WTC11 (cell line): ENCODE measurements around the gene ICAM1.

Experiments
- ATF1 ChIP-seq: sonication (generic); formaldehyde crosslinking; IDR thresholded peaks from 2 replicates; pipeline ENCODE4 v1.8.1; 2023; ENCODE audit warnings: mild to moderate bottlenecking, moderate library complexity, missing genetic modification reagents
- CREM ChIP-seq: sonication (generic); formaldehyde crosslinking; IDR thresholded peaks from 2 replicates; pipeline ENCODE4 v1.8.1; 2022; ENCODE audit warnings: mild to moderate bottlenecking, missing genetic modification reagents, moderate library complexity
- FOXK1 ChIP-seq: sonication (generic); formaldehyde crosslinking; IDR thresholded peaks from 2 replicates; pipeline ENCODE4 v1.8.0; 2022; ENCODE audit warnings: mild to moderate bottlenecking, moderate library complexity, missing genetic modification reagents
- MXD4 ChIP-seq: fragments of 250-450 bp; sonication (Bioruptor Pico); IDR thresholded peaks from 2 replicates; pipeline ENCODE4 v1.8.0; 2021; ENCODE audit warnings: mild to moderate bottlenecking, moderate library complexity, borderline replicate concordance
- NFYB ChIP-seq: sonication (generic); formaldehyde crosslinking; conservative IDR thresholded peaks from 2 replicates; pipeline ENCODE4 v1.8.0; 2022; ENCODE audit warnings: low read depth, missing genetic modification reagents
- NR2C2 ChIP-seq: sonication (generic); formaldehyde crosslinking; IDR thresholded peaks from 2 replicates; pipeline ENCODE4 v1.8.0; 2022; ENCODE audit warnings: mild to moderate bottlenecking, missing genetic modification reagents
- ZNF232 ChIP-seq: sonication (generic); formaldehyde crosslinking; IDR thresholded peaks from 2 replicates; pipeline ENCODE4 v1.8.0; 2022; ENCODE audit warnings: mild to moderate bottlenecking, missing genetic modification reagents
- ZNF671 ChIP-seq: fragments of 250-450 bp; sonication (Bioruptor Pico); IDR thresholded peaks from 2 replicates; pipeline ENCODE4 v1.8.0; 2021; ENCODE audit warnings: mild to moderate bottlenecking
- TF ChIP-seq, protein P1 (sequence below): sonication (generic); formaldehyde crosslinking; IDR thresholded peaks from 2 replicates; pipeline ENCODE4 v1.8.1; 2023; ENCODE audit warnings: mild to moderate bottlenecking, missing genetic modification reagents, moderate library complexity
- TF ChIP-seq, protein P2 (sequence below): sonication (generic); formaldehyde crosslinking; conservative IDR thresholded peaks from 2 replicates; pipeline ENCODE4 v1.8.1; 2022; ENCODE audit warnings: mild to moderate bottlenecking, missing genetic modification reagents
- TF ChIP-seq, protein P3 (sequence below): fragments of 200-600 bp; IDR thresholded peaks from 2 replicates; pipeline ENCODE4 v1.8.0; 2022; ENCODE audit warnings: antibody characterized with exemption
- TF ChIP-seq, protein P4 (sequence below): sonication (generic); formaldehyde crosslinking; IDR thresholded peaks from 2 replicates; pipeline ENCODE4 v1.8.1; 2023; ENCODE audit warnings: mild to moderate bottlenecking, missing genetic modification reagents
- TF ChIP-seq, protein P5 (sequence below): sonication (generic); formaldehyde crosslinking; IDR thresholded peaks from 2 replicates; pipeline ENCODE4 v1.8.1; 2022; ENCODE audit warnings: mild to moderate bottlenecking, missing genetic modification reagents, moderate library complexity, borderline replicate concordance
- TF ChIP-seq, protein P6 (sequence below): sonication (generic); formaldehyde crosslinking; IDR thresholded peaks from 2 replicates; pipeline ENCODE4 v1.8.1; 2022; ENCODE audit warnings: mild to moderate bottlenecking, moderate library complexity, missing genetic modification reagents

DNA sequence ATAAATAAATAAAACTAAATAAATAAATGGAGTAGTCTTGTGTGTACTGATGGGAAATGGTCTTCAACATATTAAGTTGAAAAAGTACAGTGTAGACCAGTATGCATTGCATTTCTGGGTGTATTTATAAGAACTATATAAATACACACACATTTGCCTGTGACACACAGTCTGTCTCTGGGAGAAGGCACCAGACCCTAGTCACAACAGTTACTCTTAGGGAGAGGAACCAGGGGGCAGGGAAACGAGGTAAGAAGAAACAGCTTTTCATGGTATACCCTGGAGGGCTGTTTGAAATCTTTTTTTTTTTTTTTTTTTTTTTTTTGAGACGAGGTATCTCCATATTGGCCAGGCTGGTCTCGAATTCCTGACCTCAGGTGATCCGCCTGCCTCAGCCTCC, 37.0 kb upstream of the ICAM1 start:
- TF ChIP-seq, protein P1, sequence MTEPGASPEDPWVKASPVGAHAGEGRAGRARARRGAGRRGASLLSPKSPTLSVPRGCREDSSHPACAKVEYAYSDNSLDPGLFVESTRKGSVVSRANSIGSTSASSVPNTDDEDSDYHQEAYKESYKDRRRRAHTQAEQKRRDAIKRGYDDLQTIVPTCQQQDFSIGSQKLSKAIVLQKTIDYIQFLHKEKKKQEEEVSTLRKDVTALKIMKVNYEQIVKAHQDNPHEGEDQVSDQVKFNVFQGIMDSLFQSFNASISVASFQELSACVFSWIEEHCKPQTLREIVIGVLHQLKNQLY = no peak
- TF ChIP-seq, protein P2, sequence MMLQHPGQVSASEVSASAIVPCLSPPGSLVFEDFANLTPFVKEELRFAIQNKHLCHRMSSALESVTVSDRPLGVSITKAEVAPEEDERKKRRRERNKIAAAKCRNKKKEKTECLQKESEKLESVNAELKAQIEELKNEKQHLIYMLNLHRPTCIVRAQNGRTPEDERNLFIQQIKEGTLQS (CRISPR knock-in tag) = no peak
- TF ChIP-seq, protein P3, sequence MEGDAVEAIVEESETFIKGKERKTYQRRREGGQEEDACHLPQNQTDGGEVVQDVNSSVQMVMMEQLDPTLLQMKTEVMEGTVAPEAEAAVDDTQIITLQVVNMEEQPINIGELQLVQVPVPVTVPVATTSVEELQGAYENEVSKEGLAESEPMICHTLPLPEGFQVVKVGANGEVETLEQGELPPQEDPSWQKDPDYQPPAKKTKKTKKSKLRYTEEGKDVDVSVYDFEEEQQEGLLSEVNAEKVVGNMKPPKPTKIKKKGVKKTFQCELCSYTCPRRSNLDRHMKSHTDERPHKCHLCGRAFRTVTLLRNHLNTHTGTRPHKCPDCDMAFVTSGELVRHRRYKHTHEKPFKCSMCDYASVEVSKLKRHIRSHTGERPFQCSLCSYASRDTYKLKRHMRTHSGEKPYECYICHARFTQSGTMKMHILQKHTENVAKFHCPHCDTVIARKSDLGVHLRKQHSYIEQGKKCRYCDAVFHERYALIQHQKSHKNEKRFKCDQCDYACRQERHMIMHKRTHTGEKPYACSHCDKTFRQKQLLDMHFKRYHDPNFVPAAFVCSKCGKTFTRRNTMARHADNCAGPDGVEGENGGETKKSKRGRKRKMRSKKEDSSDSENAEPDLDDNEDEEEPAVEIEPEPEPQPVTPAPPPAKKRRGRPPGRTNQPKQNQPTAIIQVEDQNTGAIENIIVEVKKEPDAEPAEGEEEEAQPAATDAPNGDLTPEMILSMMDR = no peak
- TF ChIP-seq NR2C2 (CRISPR knock-in tag) = no peak
- TF ChIP-seq MXD4 = no peak
- TF ChIP-seq, protein P4, sequence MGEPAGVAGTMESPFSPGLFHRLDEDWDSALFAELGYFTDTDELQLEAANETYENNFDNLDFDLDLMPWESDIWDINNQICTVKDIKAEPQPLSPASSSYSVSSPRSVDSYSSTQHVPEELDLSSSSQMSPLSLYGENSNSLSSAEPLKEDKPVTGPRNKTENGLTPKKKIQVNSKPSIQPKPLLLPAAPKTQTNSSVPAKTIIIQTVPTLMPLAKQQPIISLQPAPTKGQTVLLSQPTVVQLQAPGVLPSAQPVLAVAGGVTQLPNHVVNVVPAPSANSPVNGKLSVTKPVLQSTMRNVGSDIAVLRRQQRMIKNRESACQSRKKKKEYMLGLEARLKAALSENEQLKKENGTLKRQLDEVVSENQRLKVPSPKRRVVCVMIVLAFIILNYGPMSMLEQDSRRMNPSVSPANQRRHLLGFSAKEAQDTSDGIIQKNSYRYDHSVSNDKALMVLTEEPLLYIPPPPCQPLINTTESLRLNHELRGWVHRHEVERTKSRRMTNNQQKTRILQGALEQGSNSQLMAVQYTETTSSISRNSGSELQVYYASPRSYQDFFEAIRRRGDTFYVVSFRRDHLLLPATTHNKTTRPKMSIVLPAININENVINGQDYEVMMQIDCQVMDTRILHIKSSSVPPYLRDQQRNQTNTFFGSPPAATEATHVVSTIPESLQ = no peak
- no peak for TF ChIP-seq NFYB
- TF ChIP-seq, protein P5, sequence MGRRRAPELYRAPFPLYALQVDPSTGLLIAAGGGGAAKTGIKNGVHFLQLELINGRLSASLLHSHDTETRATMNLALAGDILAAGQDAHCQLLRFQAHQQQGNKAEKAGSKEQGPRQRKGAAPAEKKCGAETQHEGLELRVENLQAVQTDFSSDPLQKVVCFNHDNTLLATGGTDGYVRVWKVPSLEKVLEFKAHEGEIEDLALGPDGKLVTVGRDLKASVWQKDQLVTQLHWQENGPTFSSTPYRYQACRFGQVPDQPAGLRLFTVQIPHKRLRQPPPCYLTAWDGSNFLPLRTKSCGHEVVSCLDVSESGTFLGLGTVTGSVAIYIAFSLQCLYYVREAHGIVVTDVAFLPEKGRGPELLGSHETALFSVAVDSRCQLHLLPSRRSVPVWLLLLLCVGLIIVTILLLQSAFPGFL (CRISPR knock-in tag) = no peak
- no peak for TF ChIP-seq CREM (CRISPR knock-in tag)
- TF ChIP-seq ATF1 (CRISPR knock-in tag) = no peak
- TF ChIP-seq FOXK1 (CRISPR knock-in tag) = no peak
- TF ChIP-seq ZNF232 (CRISPR knock-in tag) = no peak
- no peak for TF ChIP-seq ZNF671 (CRISPR knock-in tag)
- TF ChIP-seq, protein P6, sequence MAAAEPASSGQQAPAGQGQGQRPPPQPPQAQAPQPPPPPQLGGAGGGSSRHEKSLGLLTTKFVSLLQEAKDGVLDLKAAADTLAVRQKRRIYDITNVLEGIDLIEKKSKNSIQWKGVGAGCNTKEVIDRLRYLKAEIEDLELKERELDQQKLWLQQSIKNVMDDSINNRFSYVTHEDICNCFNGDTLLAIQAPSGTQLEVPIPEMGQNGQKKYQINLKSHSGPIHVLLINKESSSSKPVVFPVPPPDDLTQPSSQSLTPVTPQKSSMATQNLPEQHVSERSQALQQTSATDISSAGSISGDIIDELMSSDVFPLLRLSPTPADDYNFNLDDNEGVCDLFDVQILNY (CRISPR knock-in tag) = no peak
